ENCODE data around the gene LRP1-AS. TPM values are rescaled to one million over a fixed set of nuclear protein-coding genes. Genes with fewer than 3 reads are reported as not detected.
A peak's percentile ranks its signal among the peaks of the same experiment; 100 is the strongest.

The LRP1-AS gene
- total and polyA plus RNA-seq, 8 donors = not detected

DNA sequence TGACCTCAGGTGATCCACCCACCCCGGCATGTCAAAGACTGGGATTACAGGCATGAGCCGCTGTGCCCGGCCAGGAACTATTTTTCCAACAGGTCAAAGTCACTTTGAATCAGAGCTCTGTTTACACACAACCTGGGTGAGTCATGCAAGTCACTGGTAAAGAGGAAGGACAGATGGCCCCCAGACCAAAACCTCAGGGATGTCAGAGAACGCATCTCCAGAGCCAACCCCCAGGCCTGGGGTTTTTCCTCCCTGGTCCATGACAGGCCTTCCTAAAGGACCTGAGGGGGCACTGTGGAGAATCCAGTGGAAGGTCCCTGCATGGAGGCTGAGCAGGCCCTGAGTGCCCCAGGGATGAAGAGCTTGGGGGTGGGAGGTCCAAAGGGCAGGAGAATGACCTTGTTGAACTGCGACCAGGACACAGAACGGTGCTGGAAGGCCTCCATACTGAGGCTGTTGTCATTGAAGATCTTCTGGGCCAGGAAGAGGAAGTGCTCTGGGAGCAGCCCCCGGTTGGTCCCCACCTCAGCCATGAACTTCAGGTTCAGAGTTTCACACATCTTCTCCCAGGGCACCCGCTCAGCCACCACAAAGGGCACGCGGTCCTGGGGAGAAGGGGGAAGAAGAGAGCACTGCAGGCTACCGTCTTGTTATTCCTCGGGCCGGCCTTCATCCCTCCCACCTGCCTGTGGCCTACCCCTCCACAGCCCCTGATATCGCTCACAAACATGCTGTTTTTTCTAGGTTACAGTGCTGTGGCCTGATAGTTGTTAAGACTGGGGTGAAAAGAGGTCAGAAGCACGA lies 45.3 kb downstream of the LRP1-AS start:
- Histone ChIP-seq H3K36me3 (peaks cover 68 to 94% (median 91%) of the 10 kb centered on the region in 4 donors), H3K27ac (peak overlapping the region; percentile 43 to 76 (median 64)), H3K4me1 (peaks cover 9 to 62% (median 20%) of the 10 kb centered on the region in 4 donors), H3K27me3 (no peaks in the 10 kb centered on the region), H3K4me3 (no peak overlapping the region), H3K9me3 (no peaks in the 10 kb centered on the region)
- intact Hi-C loops (cut with DNase I; ENCODE audit: low total_unique reads) = no loop called here
- peak; percentile 58 to 73 for DNase-seq
- no peak for TF ChIP-seq POLR2A (IDR thresholded peaks at IDR 0.05)
- no peak for TF ChIP-seq EP300 (IDR thresholded peaks at IDR 0.05)
- peak in 1 of 3 donors; percentile 59 for TF ChIP-seq POLR2AphosphoS5 (IDR thresholded peaks at IDR 0.05)
- 54 to 63% (median 60%) methylated on average over 14 to 15 of the region's 15 CpGs for WGBS, 5 donors

DNA sequence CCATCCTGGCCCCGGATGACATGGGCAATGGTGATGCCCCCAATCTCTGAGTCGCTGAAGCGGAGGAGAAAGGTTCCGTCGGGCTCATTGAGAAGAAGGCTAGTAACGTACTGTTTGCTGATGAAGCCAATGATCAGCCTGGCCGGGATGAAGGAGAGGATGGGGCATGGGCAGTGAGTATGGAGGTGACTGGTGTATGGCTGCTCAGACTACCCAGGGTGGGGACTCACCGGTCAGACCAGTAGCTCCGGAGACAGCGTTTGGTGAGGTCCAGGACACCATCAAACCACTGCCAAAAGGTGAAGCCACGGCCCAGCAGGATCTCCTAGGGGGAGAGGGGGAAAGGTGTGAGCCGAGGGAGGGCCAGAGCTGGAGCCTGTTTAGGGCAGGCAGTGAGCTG lies 47.7 kb downstream of the LRP1-AS start:
- no peak for DNase-seq
- peak overlapping the region in 2 of 5 donors; percentile 41 to 50 for H3K27ac ChIP-seq
- 68 to 79% (median 77%) methylated on average over 12 of the region's 12 CpGs for WGBS, 5 donors
- no peak overlapping the region for H3K4me3 ChIP-seq
- no peak for TF ChIP-seq POLR2A (IDR thresholded peaks at IDR 0.05)
- TF ChIP-seq, protein P1, sequence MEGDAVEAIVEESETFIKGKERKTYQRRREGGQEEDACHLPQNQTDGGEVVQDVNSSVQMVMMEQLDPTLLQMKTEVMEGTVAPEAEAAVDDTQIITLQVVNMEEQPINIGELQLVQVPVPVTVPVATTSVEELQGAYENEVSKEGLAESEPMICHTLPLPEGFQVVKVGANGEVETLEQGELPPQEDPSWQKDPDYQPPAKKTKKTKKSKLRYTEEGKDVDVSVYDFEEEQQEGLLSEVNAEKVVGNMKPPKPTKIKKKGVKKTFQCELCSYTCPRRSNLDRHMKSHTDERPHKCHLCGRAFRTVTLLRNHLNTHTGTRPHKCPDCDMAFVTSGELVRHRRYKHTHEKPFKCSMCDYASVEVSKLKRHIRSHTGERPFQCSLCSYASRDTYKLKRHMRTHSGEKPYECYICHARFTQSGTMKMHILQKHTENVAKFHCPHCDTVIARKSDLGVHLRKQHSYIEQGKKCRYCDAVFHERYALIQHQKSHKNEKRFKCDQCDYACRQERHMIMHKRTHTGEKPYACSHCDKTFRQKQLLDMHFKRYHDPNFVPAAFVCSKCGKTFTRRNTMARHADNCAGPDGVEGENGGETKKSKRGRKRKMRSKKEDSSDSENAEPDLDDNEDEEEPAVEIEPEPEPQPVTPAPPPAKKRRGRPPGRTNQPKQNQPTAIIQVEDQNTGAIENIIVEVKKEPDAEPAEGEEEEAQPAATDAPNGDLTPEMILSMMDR (IDR thresholded peaks at IDR 0.05) = no peak
- TF ChIP-seq EP300 (IDR thresholded peaks at IDR 0.05) = no peak
- no peak for TF ChIP-seq POLR2AphosphoS5 (IDR thresholded peaks at IDR 0.05)
- peaks cover 9 to 69% (median 19%) of the 10 kb centered on the region in 4 donors for H3K4me1 ChIP-seq
- no peaks in the 10 kb centered on the region for H3K27me3 ChIP-seq
- H3K9me3 ChIP-seq = no peaks in the 10 kb centered on the region
- peaks cover 60 to 94% (median 91%) of the 10 kb centered on the region in 4 donors for H3K36me3 ChIP-seq
- intact Hi-C loops (cut with DNase I; ENCODE audit: low total_unique reads) = no loop called here

DNA sequence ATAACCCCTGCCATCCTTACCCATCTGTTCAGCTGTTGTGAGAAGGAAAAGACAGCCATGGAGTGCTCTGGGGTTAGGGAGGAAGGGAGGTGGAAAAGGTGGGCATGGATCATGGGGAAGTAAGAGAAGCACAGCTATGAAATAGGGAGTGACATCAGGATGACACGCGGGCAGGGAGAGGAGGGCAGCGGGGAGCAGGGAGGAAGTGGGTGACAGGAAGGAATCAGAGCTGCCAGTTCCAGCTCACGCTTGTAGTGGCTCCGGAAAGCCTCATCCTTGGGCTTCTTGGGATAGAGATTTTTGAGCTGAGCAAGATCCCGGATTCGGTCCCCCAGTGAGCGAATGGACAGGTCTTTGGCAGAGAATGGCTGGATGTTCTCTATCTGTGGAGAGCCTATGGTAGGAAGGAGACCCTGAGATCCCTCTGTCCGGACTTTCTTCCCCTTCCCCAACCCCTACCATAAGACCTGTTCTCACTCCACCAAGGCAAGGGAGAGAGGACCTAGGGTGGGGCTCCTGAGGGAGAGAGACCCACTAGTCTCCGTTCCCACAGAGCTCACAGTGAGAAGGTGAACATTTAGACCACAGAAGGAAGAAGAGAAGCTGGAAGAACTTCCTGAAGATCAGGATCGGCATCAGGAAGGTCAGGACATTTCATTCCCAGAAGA lies 48.2 kb downstream of the LRP1-AS start:
- no peaks in the 10 kb centered on the region for H3K27me3 ChIP-seq
- peaks cover 58 to 94% (median 90%) of the 10 kb centered on the region in 4 donors for H3K36me3 ChIP-seq
- intact Hi-C loops (cut with DNase I; ENCODE audit: low total_unique reads) = no loop called here
- no peak for DNase-seq
- H3K4me3 ChIP-seq = no peak overlapping the region
- H3K9me3 ChIP-seq = no peaks in the 10 kb centered on the region
- TF ChIP-seq, protein P1 (IDR thresholded peaks at IDR 0.05) = no peak
- TF ChIP-seq POLR2A (IDR thresholded peaks at IDR 0.05) (no peak), POLR2AphosphoS5 (IDR thresholded peaks at IDR 0.05) (no peak), EP300 (IDR thresholded peaks at IDR 0.05) (no peak)
- H3K27ac ChIP-seq = peak overlapping the region in 3 of 5 donors; percentile 10 to 50 (median 21)
- WGBS, 5 donors = 68 to 83% (median 79%) methylated on average over 11 of the region's 11 CpGs
- H3K4me1 ChIP-seq = peaks cover 14 to 69% (median 25%) of the 10 kb centered on the region in 4 donors

DNA sequence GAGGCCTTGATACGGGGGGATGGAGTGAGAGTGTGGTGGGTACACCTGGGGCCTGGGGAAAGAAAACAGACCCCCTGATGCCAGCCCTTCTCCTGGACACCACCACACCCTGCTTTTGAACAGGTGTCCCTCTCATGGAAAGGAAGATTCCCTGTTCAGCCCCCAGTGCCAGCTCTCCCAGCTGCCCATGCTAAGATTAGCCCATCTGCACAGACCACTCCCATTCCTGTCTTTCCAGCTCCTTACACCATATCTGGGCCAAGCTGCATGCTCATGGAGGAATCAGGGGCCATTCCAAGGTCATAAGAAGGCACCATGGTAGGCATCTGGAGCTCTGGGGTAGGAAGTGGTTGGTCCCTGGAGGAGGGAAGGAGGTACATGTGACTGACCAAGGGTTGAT lies 48.9 kb downstream of the LRP1-AS start:
- TF ChIP-seq POLR2AphosphoS5 (IDR thresholded peaks at IDR 0.05) = no peak
- TF ChIP-seq, protein P1 (IDR thresholded peaks at IDR 0.05) = no peak
- TF ChIP-seq EP300 (IDR thresholded peaks at IDR 0.05) = no peak
- H3K27me3 ChIP-seq = no peaks in the 10 kb centered on the region
- 80 to 96% (median 90%) methylated on average over 1 of the region's 1 CpG for WGBS, 5 donors
- no peak overlapping the region for H3K4me3 ChIP-seq
- no peaks in the 10 kb centered on the region for H3K9me3 ChIP-seq
- intact Hi-C loops (cut with DNase I; ENCODE audit: low total_unique reads) = no loop called here
- no peak for DNase-seq
- peaks cover 53 to 90% (median 86%) of the 10 kb centered on the region in 4 donors for H3K36me3 ChIP-seq
- H3K4me1 ChIP-seq = peaks cover 20 to 73% (median 31%) of the 10 kb centered on the region in 4 donors
- H3K27ac ChIP-seq = peak overlapping the region in 2 of 5 donors; percentile 10 to 21

Measured in stomach (tissue), 9 donors.